LNCaP clone FGC (cell line): ENCODE measurements around the gene KNCN.

Experiments used
- DNase-seq: peaks from one replicate; pipeline ENCODE4 v3.0.0-alpha.2; 2011; ENCODE audit warnings: low read depth
- H3K4me3 ChIP-seq: 2 replicates; pipeline ENCODE4 v1.5.1; 2011; ENCODE audit warnings: mild to moderate bottlenecking, low read depth, low read length, control low read depth
- TF ChIP-seq, protein P1 (sequence below): IDR thresholded peaks from 2 replicates; pipeline ENCODE4 v1.5.1; 2012; ENCODE audit warnings: mild to moderate bottlenecking; ENCODE audit not compliant: control insufficient read depth, insufficient read depth; ENCODE audit errors: extremely low read depth

The KNCN gene

DNA sequence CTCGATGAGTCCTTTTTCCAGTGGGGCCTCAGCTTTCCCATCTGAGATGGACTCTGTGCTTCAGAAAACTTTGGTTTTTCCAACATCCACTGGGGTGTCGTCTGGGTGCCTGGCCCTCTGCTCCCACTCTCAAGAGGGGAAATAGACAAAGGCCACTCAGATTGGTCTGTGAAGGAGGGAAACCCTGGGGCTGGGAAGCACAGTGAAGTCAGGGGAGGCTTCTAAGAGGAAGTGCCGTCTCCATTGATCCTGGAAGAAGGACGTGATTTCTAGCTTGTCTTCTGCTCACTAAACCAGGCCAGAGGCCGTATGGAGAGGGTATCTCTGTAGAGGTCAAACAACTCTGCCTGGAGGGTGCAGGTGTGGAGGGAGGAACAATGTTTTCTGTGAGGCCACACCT, 5.2 kb downstream of the KNCN start:
- H3K4me3 ChIP-seq = no peak overlapping the region
- DNase-seq = no peak
- TF ChIP-seq, protein P1, sequence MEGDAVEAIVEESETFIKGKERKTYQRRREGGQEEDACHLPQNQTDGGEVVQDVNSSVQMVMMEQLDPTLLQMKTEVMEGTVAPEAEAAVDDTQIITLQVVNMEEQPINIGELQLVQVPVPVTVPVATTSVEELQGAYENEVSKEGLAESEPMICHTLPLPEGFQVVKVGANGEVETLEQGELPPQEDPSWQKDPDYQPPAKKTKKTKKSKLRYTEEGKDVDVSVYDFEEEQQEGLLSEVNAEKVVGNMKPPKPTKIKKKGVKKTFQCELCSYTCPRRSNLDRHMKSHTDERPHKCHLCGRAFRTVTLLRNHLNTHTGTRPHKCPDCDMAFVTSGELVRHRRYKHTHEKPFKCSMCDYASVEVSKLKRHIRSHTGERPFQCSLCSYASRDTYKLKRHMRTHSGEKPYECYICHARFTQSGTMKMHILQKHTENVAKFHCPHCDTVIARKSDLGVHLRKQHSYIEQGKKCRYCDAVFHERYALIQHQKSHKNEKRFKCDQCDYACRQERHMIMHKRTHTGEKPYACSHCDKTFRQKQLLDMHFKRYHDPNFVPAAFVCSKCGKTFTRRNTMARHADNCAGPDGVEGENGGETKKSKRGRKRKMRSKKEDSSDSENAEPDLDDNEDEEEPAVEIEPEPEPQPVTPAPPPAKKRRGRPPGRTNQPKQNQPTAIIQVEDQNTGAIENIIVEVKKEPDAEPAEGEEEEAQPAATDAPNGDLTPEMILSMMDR = no peak

DNA sequence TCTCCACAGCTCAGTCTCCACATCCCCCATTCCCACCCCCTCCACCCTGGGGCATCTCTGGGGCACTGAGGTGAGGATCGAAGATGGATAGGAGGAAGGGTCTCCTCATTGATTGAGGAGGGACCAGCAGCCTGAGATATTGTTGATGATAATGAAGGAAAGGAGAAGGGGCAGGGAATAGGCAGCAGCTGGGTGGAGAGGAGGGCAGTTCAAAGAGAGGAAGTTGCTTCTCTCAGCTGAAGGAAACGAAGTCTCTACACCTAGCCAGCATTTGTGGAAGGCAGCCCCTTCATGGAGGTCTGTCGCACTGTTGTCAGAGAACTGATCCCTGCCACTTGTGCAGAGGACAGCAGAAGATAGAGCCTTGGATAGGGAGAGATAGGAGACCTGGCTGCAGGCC, 5.7 kb downstream of the KNCN start:
- no peak overlapping the region for H3K4me3 ChIP-seq
- DNase-seq = no peak
- TF ChIP-seq, protein P1 = no peak

DNA sequence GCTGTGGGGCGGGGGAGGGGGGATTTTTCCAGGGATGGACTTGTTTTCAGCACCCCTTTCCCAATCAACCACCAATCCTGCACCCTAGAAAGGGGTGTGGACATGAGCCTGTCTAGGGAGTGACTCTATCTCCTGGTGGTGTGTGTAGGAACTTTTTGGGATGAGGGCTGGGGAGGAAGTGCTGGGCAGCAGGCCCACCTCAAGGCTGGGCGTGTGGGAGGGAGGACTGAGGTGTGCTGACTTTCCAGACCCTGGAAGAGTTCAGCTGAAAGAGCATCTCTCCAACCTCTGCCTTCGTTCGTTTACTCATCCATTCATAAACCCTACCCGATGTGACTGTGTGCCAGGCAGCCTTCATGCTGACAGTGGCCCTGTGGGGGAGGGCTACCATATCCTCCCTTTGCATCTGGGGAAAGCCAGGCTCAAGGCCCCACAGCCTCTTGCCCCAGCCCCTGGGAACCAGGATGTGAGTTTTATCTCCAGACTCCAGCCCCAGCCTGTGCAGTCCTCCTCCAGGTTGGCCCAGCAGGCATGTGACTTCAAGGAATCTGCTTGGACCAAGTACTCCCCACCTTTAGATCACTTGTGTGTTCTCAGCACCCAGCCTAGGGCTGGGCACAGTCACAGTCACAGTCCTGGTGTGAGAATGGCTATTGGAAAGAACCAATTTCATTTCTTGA, 6.7 kb downstream of the KNCN start:
- H3K4me3 ChIP-seq = no peak overlapping the region
- DNase-seq = no peak

DNA sequence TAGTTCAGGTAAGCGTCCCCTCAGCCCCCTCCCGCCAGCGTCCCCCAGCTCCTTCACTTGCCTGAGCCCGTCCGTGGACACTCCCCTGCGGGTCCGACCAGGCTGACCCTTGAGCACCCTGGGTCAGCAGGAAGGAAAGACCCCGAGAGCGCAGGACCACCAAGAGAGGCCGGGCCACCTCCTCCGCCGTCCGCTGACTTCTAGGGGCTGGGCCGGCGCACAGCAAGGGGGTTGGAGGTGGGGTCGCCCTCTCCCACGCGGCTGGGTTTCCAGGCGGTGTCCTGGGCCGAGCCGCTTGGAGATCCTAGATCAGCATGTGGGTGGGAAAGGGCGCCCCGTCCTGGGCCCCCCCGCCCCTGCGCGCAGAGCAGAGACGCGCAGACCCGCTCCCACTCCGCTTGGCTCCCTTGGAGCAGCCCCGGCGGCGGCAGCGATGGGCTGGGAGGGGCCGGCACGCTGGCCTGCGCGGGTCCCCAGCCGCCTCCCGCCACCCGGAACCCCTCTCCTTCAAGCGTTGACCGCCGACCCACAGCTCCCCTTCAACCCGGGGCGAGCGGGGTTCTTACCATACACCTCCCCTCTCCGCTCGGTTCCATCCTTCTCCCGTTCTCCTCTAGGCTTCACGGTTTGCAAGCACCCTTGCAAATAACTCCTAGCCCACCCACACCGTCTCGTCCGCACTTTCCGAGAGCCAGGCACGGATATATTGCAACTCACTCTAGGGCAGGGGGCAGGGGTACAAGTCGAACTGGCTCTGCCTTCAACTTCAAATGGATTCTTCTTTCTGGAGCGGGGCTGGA, 7.5 kb downstream of the KNCN start:
- no peak overlapping the region for H3K4me3 ChIP-seq
- DNase-seq = no peak
- TF ChIP-seq, protein P1 = no peak

More for the DNA sequence above, 6.7 kb downstream of the KNCN start:
- TF ChIP-seq, protein P1 = no peak

DNA sequence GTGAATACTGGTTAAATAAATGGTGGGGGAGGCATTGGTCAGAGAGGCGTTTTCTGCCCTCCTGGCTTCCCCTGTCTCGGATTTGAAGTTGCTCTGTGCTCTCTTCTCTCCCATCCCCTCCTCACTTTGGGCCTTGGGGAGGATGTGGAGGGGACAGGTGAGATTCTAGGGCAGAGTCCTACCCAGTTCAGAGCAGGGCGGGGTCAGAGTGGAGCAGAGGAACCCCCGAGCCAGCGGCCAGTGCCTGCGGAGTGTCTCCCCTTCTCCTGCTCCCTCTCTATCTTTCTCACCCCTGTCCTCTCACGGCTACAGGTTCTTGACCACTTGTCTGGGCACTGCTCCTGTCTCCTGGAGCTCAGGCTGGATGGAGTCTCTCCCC, 8.1 kb downstream of the KNCN start:
- TF ChIP-seq, protein P1 = no peak
- no peak for DNase-seq
- H3K4me3 ChIP-seq = no peak overlapping the region

DNA sequence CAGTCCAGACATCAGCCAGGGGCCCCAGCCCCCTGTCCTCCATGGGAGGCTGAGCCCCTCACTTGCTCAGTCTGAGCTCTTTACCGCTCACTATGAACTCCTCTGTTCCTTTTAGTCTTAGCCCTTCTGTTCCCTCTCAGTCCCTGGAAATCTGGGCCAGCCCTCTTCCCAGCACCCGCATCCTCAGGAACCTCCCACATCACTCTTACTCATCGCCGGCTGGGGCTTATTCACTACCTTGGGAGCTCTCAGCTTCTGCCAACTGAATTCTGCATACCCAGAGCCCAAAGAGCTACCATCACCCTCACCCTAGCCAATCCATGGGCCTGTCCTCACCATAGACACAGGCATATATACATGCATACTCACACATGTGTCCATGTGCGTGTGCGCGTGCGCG, 11.5 kb downstream of the KNCN start:
- H3K4me3 ChIP-seq = no peak overlapping the region
- DNase-seq = no peak

More for the DNA sequence above, 11.5 kb downstream of the KNCN start:
- TF ChIP-seq, protein P1 = no peak
